ENCODE results near the gene GPR39. TPM values are rescaled to one million over a fixed set of nuclear protein-coding genes. Genes with fewer than 3 reads are reported as not detected.

GPR39 gene
- total RNA-seq, 1 experiment from 2014 or later: 0.50 TPM

DNA sequence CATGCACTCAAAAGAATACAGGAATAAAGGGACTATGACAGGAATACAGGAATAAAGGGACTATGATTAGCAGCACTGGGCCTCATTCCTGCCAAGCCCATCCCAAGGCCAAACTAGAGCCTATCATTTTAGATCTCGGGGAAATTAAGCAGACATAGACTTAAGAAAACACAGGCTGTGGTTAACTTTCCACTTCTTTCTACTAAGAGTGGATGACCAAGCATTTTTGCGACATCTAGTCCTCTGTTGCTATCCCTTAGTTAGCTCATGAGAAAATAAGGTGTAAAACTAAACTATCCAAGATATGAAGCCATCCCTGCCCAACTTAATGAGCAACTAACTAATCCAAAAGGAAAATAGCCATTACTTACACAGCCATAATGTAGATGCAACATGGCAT, 247.5 kb downstream of the GPR39 start:
- no peak for DNase-seq
- Mint-ChIP-seq H3K27ac (no peak overlapping the region), H3K4me1 (peaks cover 4 to 6% of the 10 kb centered on the region in 2 experiments), H3K9me3 (no peaks in the 10 kb centered on the region; a peak in 2 of 5 replicates), H3K27me3 (ENCODE audit: low read depth) (peaks cover 38% of the 10 kb centered on the region), H3K36me3 (ENCODE audit: insufficient read depth in 1 of 3, low read depth in 3 of 3) (no peaks in the 10 kb centered on the region), H3K4me3 (no peak overlapping the region)
- no peak overlapping the region for H2AFZ ChIP-seq (ENCODE audit: low read length)
- no peak overlapping the region for H3K56ac ChIP-seq (ENCODE audit: insufficient read length, low read depth, low read length)
- H3K14ac ChIP-seq (ENCODE audit: insufficient read depth, low read length): no peak overlapping the region
- H4K20me1 ChIP-seq (ENCODE audit: control insufficient read depth, insufficient read depth, insufficient read length): no peaks in the 10 kb centered on the region
- H3K9ac ChIP-seq (ENCODE audit: extremely low read depth, insufficient read length, low read length): no peak overlapping the region
- no peak overlapping the region for H2BK15ac ChIP-seq (ENCODE audit: low read depth, low read length)
- peaks cover 15% of the 10 kb centered on the region; the same call in 1 of the 2 replicates for H3K27me3 ChIP-seq (ENCODE audit: insufficient read depth, low read length)
- TF ChIP-seq, protein P1, sequence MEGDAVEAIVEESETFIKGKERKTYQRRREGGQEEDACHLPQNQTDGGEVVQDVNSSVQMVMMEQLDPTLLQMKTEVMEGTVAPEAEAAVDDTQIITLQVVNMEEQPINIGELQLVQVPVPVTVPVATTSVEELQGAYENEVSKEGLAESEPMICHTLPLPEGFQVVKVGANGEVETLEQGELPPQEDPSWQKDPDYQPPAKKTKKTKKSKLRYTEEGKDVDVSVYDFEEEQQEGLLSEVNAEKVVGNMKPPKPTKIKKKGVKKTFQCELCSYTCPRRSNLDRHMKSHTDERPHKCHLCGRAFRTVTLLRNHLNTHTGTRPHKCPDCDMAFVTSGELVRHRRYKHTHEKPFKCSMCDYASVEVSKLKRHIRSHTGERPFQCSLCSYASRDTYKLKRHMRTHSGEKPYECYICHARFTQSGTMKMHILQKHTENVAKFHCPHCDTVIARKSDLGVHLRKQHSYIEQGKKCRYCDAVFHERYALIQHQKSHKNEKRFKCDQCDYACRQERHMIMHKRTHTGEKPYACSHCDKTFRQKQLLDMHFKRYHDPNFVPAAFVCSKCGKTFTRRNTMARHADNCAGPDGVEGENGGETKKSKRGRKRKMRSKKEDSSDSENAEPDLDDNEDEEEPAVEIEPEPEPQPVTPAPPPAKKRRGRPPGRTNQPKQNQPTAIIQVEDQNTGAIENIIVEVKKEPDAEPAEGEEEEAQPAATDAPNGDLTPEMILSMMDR (conservative IDR thresholded peaks at IDR 0.05): no peak
- H3K79me1 ChIP-seq (ENCODE audit: insufficient read depth, low read depth, low read length, poor library complexity, severe bottlenecking): no peaks in the 10 kb centered on the region
- H3K23me2 ChIP-seq (ENCODE audit: insufficient read length, low read depth, low read length, poor library complexity, severe bottlenecking): peaks cover 10% of the 10 kb centered on the region
- H3K27ac ChIP-seq (ENCODE audit: insufficient read length, low read depth, low read length): no peak overlapping the region
- no peak overlapping the region for H3K4ac ChIP-seq (ENCODE audit: low read depth, low read length)
- no peak overlapping the region for H2BK20ac ChIP-seq (ENCODE audit: low read depth, low read length, poor library complexity, severe bottlenecking)
- no peak overlapping the region for H2BK12ac ChIP-seq (ENCODE audit: insufficient read length, low read depth, low read length)
- no peak overlapping the region for H3T11ph ChIP-seq (ENCODE audit: low read length)
- H2BK5ac ChIP-seq (ENCODE audit: insufficient read length, low read length): no peak overlapping the region
- no peak overlapping the region for H3K4me2 ChIP-seq (ENCODE audit: insufficient read depth, insufficient read length, low read length)
- WGBS (ENCODE audit: extremely low coverage, insufficient read length, low lambda C conversion rate): no CpG with 5 or more reads among the region's 2 CpGs
- H2AK5ac ChIP-seq (ENCODE audit: insufficient read length, low read length): no peak overlapping the region
- H4K8ac ChIP-seq (replicated peaks; ENCODE audit: insufficient read length, low read depth, low read length): no peak overlapping the region
- H3K9me3 ChIP-seq (ENCODE audit: control insufficient read depth, low read depth, low read length): no peaks in the 10 kb centered on the region
- no peaks in the 10 kb centered on the region for H3K4me1 ChIP-seq (ENCODE audit: insufficient read depth, low read length)
- H2BK120ac ChIP-seq (ENCODE audit: low read depth, low read length, poor library complexity, severe bottlenecking): no peak overlapping the region
- H3K79me2 ChIP-seq (ENCODE audit: insufficient read depth, low read length): no peaks in the 10 kb centered on the region
- H3K18ac ChIP-seq (ENCODE audit: insufficient read length, low read depth, low read length): no peak overlapping the region
- H4K5ac ChIP-seq (ENCODE audit: insufficient read length, low read depth, low read length): no peak overlapping the region
- no peak overlapping the region for H3K23ac ChIP-seq (ENCODE audit: insufficient read length, low read depth, low read length)
- H4K91ac ChIP-seq (ENCODE audit: insufficient read length, low read depth, low read length): no peak overlapping the region

Data from H9 (cell line).